Panc1 (cell line): Measurements from ENCODE around the gene STAM2. TPM values are rescaled to one million over a fixed set of nuclear protein-coding genes. Genes with fewer than 3 reads are reported as not detected.

ENCODE experiments used
- ATAC-seq: fragments of 200-7000 bp; cut with Tn5 transposase; 2 replicates; pipeline ENCODE4 v1.9.1; 2020; ENCODE audit warnings: mild to moderate bottlenecking, moderate library complexity
- BruUV-seq: library from RNA; stranded (reverse); fragments of 400-500 nt; replicated peaks from 2 replicates; lab custom pipeline; 2021; lab: Mats Ljungman, UMichigan
- CTCF ChIA-PET: fragments of 300-600 bp; sonication (Branson Sonifier 250); formaldehyde crosslinking; loops from one replicate; lab custom pipeline; 2022; ENCODE audit warnings: antibody characterized with exemption; lab: Charles Lee
- POLR2A ChIA-PET: fragments of 300-600 bp; sonication (Branson Sonifier 250); formaldehyde crosslinking; loops from one replicate; lab custom pipeline; 2022; ENCODE audit warnings: antibody characterized with exemption; lab: Charles Lee
- DNase-seq: peaks from one replicate; pipeline ENCODE4 v3.0.0-alpha.2; 2010; ENCODE audit warnings: low read depth, low spot score
- H3K27ac ChIP-seq: 2 replicates; pipeline ENCODE4 v1.5.1; 2011; ENCODE audit warnings: mild to moderate bottlenecking, low read length, inconsistent platforms
- H3K27me3 ChIP-seq: fragments of 200-500 bp; sonication (Bioruptor generic); 2 replicates; pipeline ENCODE4 v1.6.0; 2014; ENCODE audit warnings: low read length, inconsistent platforms; ENCODE audit not compliant: control insufficient read depth, insufficient read depth
- H3K36me3 ChIP-seq: fragments of 200-500 bp; sonication (Bioruptor generic); 2 replicates; pipeline ENCODE4 v1.5.1; 2014; ENCODE audit warnings: inconsistent platforms, mild to moderate bottlenecking, low read length, moderate library complexity; ENCODE audit not compliant: control insufficient read depth, insufficient read depth
- H3K4me1 ChIP-seq: 2 replicates; pipeline ENCODE4 v1.5.1; 2011; ENCODE audit warnings: inconsistent platforms, mild to moderate bottlenecking, low read length, moderate library complexity; ENCODE audit not compliant: control insufficient read depth, insufficient read depth
- H3K4me3 ChIP-seq, 2 experiments: 2 replicates each; pipeline ENCODE4 v1.5.1; 2011 to 2012; ENCODE audit warnings: low read depth in 2 of 2, low read length in 2 of 2, mild to moderate bottlenecking in 2 of 2, inconsistent platforms in 1 of 2, moderate library complexity in 1 of 2
- H3K9me3 ChIP-seq: fragments of 200-500 bp; sonication (Bioruptor generic); 2 replicates; pipeline ENCODE4 v1.5.1; 2014; ENCODE audit warnings: low read depth, mild to moderate bottlenecking, inconsistent platforms, low read length, moderate library complexity; ENCODE audit not compliant: control insufficient read depth, insufficient read depth
- CTCF ChIP-seq: fragments of 450-650 bp; IDR thresholded peaks from 2 replicates; pipeline ENCODE4 v1.5.1; 2017; ENCODE audit warnings: mild to moderate bottlenecking
- POLR2AphosphoS5 ChIP-seq: IDR thresholded peaks from 2 replicates; pipeline ENCODE4 v1.6.1; 2012; ENCODE audit warnings: mild to moderate bottlenecking, low read depth, low read length, moderate library complexity
- REST ChIP-seq, 2 experiments: IDR thresholded peaks; 2 replicates each; pipeline ENCODE4 v1.6.1; 2011 to 2012; ENCODE audit warnings: low read depth in 2 of 2, control low read depth in 1 of 2, low read length in 1 of 2, mild to moderate bottlenecking in 1 of 2, moderate library complexity in 1 of 2; ENCODE audit not compliant: insufficient read depth in 1 of 2
- SIN3A ChIP-seq: IDR thresholded peaks from 2 replicates; pipeline ENCODE4 v1.6.1; 2012; ENCODE audit warnings: low read depth, mild to moderate bottlenecking, low read length, moderate library complexity, borderline replicate concordance; ENCODE audit not compliant: insufficient read depth
- TCF7L2 ChIP-seq: IDR thresholded peaks from 2 replicates; pipeline ENCODE4 v1.6.1; 2011; ENCODE audit warnings: mild to moderate bottlenecking, low read depth, low read length, inconsistent platforms
- in situ Hi-C: cut with HindIII; loops from 2 replicates; pipeline ENCODE4 v1.10.0; 2016; ENCODE audit warnings: low sequenced_read_pairs, low pct_unique_long_range_greater_than_20kb
- intact Hi-C: fragments of 100-400 bp; cut with micrococcal nuclease; formaldehyde crosslinking; loops from one replicate; pipeline ENCODE4 v1.10.0; 2022; ENCODE audit not compliant: unreplicated experiment
- total RNA-seq: library from RNA; stranded (reverse); gene quantifications from one replicate; pipeline ENCODE4 v1.2.1, GENCODE V29; 2021; ENCODE audit not compliant: unreplicated experiment

The STAM2 gene
- total RNA-seq, 1 experiment from 2014 or later: 29.1 TPM

- no peak for DNase-seq
- intact Hi-C loops (no loop called here), in situ Hi-C loops (no loop called here)
- no peaks in the 10 kb centered on the region for H3K9me3 ChIP-seq
- POLR2A ChIA-PET: no interaction called here
- no peaks in the 10 kb centered on the region for H3K36me3 ChIP-seq
- peak; percentile 27 for ATAC-seq
- BruUV-seq: no TSS peak
- H3K4me3 ChIP-seq: peak within 1 kb of the TSS; percentile 44 to 50
- TF ChIP-seq SIN3A: no peak
- TF ChIP-seq POLR2AphosphoS5: no peak
- no peak for TF ChIP-seq TCF7L2
- TF ChIP-seq CTCF: no peak
- no peak for TF ChIP-seq REST (IDR thresholded peaks at IDR 0.05; ENCODE audit: insufficient read depth in 1 of 2, low read depth in 2 of 2, low read length in 1 of 2)
- H3K27ac ChIP-seq: no peak within 1 kb of the TSS; the same call in 1 of the 2 replicates
- H3K27me3 ChIP-seq: peaks cover 28% of the 10 kb centered on the region
- CTCF ChIA-PET: no interaction called here
- H3K4me1 ChIP-seq: peaks cover 17% of the 10 kb centered on the region
Observed at GRCh38 chr2:152098496-152099366, 76.8 kb downstream of the STAM2 start, which contains the start of gene CACNB4. TSS of gene CACNB4 (minus strand) at chr2:152099044.

- ChIA-PET POLR2A (interaction anchor here (0.6 kb wide), 1 partner anchor 238 kb away, joined by 3 read pairs; no protein-coding TSS in a partner anchor), CTCF (interaction anchor here (0.6 kb wide), 1 partner anchor 9 kb away, joined by 5 read pairs; no protein-coding TSS in a partner anchor)
- Histone ChIP-seq H3K9me3 (no peaks in the 10 kb centered on the region), H3K27ac (no peak overlapping the region; the same call in 1 of the 2 replicates), H3K4me1 (peaks cover 17% of the 10 kb centered on the region), H3K4me3 (peak overlapping the region; percentile 44 to 50), H3K36me3 (no peaks in the 10 kb centered on the region), H3K27me3 (peaks cover 28% of the 10 kb centered on the region)
- TF ChIP-seq REST (IDR thresholded peaks at IDR 0.05; ENCODE audit: insufficient read depth in 1 of 2, low read depth in 2 of 2, low read length in 1 of 2) (no peak), SIN3A (no peak), TCF7L2 (no peak), CTCF (no peak), POLR2AphosphoS5 (no peak)
- DNase-seq (no peak), ATAC-seq (peak; percentile 86)
- intact Hi-C loops: no loop called here
- no TSS peak for BruUV-seq
- in situ Hi-C loops: no loop called here
Observed at GRCh38 chr2:152097801-152098495, 77.6 kb downstream of the STAM2 start.
